PC-9 (cell line): ENCODE data around the gene KY. TPM values are rescaled to one million over a fixed set of nuclear protein-coding genes. Genes with fewer than 3 reads are reported as not detected.

Experiments used
- BruUV-seq: library from RNA; stranded (reverse); fragments of 400-500 nt; replicated peaks from 2 replicates; lab custom pipeline; 2021; lab: Mats Ljungman, UMichigan
- CTCF ChIA-PET: fragments of 300-600 bp; sonication (Branson Sonifier 250); formaldehyde crosslinking; loops from one replicate; lab custom pipeline; 2022; ENCODE audit warnings: antibody characterized with exemption; lab: Charles Lee
- POLR2A ChIA-PET: fragments of 300-600 bp; sonication (Branson Sonifier 250); formaldehyde crosslinking; loops from one replicate; lab custom pipeline; 2022; ENCODE audit warnings: antibody characterized with exemption; ENCODE audit not compliant: unreplicated experiment; lab: Charles Lee
- DNase-seq, 2 experiments: peaks; one replicate each; pipeline versions ENCODE4 v3.0.0 to v3.0.0-alpha.2; 2015 to 2022; ENCODE audit warnings: mixed read lengths in 1 of 2
- H2AFZ ChIP-seq: fragments of 200-600 bp; sonication (generic); 2 replicates; pipeline ENCODE4 v1.8.1; 2017; ENCODE audit warnings: antibody characterized with exemption
- H3F3A ChIP-seq: fragments of 200-600 bp; sonication (generic); 2 replicates; pipeline ENCODE4 v1.8.1; 2017; ENCODE audit warnings: antibody characterized with exemption, mild to moderate bottlenecking, low read depth; ENCODE audit not compliant: insufficient read depth
- H3K27ac ChIP-seq: fragments of 200-600 bp; sonication (generic); 2 replicates; pipeline ENCODE4 v1.6.1; 2016; ENCODE audit warnings: mixed run types
- H3K27me3 ChIP-seq: fragments of 200-600 bp; sonication (generic); 2 replicates; pipeline ENCODE4 v1.6.1; 2016; ENCODE audit warnings: low read depth, mixed run types; ENCODE audit not compliant: insufficient read depth
- H3K36me3 ChIP-seq: fragments of 200-600 bp; sonication (generic); 2 replicates; pipeline ENCODE4 v1.6.1; 2016; ENCODE audit warnings: low read depth, mixed run types
- H3K4me1 ChIP-seq: fragments of 200-600 bp; sonication (generic); replicated peaks from 2 replicates; pipeline ENCODE4 v1.6.1; 2016; ENCODE audit warnings: mixed run types; ENCODE audit not compliant: insufficient read depth
- H3K4me2 ChIP-seq: fragments of 200-600 bp; sonication (generic); 2 replicates; pipeline ENCODE4 v1.6.1; 2017; ENCODE audit warnings: mixed run types
- H3K4me3 ChIP-seq: fragments of 200-600 bp; sonication (generic); 2 replicates; pipeline ENCODE4 v1.6.1; 2016; ENCODE audit warnings: mixed run types
- H3K79me2 ChIP-seq: fragments of 200-600 bp; sonication (generic); 2 replicates; pipeline ENCODE4 v1.6.1; 2017; ENCODE audit warnings: low read depth, mixed run types
- H3K9me2 ChIP-seq: fragments of 200-600 bp; sonication (generic); 2 replicates; pipeline ENCODE4 v1.8.1; 2017; ENCODE audit warnings: mild to moderate bottlenecking; ENCODE audit not compliant: insufficient read depth
- H3K9me3 ChIP-seq: fragments of 200-600 bp; sonication (generic); 2 replicates; pipeline ENCODE4 v1.8.1; 2016; ENCODE audit warnings: low read depth; ENCODE audit not compliant: insufficient read depth
- H4K20me1 ChIP-seq: fragments of 200-600 bp; sonication (generic); 2 replicates; pipeline ENCODE4 v1.8.1; 2017; ENCODE audit not compliant: insufficient read depth
- CTCF ChIP-seq: fragments of 200-600 bp; sonication (generic); conservative IDR thresholded peaks from 2 replicates; pipeline ENCODE4 v1.6.1; 2017; ENCODE audit warnings: mixed run types, antibody characterized with exemption, mild to moderate bottlenecking, moderate library complexity
- EZH2 ChIP-seq: fragments of 200-600 bp; sonication (generic); IDR thresholded peaks from 2 replicates; pipeline ENCODE4 v1.8.0; 2017; ENCODE audit warnings: antibody characterized with exemption, low read depth
- intact Hi-C: fragments of 100-400 bp; cut with micrococcal nuclease; formaldehyde crosslinking; loops from one replicate; pipeline ENCODE4 v1.10.0; 2022; ENCODE audit not compliant: unreplicated experiment
- total RNA-seq: library from RNA; stranded (reverse); gene quantifications from 2 replicates; pipeline ENCODE4 v1.2.3, GENCODE V29; 2021

KY gene
- total RNA-seq, 1 experiment from 2014 or later, result not detected

DNA sequence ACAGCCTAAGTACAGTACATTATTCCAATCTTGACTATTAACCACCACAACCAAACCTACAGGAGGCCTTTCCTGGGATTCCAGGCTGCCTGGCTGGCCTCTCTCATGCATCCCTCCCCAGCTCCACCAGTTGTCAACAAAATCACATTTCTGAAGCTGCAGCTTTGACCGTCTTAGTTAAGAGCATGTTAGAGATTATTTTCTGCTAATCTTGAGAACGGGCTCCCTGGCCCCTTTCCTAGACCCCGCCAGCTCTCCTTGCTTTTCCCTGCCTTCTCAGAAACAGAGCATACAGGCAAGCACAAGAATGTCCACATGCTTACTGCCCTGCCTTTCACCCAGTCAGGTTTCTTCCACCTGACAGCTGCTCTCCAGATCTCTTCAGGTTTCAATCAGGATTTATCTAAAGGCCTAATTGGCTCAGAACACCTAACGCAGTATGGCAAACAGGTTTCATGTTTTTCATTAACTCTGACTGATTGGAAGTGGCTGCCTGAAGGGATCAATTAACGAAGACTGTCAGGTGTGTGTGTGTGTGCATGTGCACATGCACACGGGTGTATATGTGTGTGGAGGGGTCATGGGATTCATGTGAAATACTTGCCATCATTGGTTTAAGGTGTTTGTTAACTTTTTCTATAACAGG, 12.3 kb downstream of the KY start:
- Histone ChIP-seq H3K4me3 (no peak overlapping the region), H3K27ac (no peak overlapping the region), H4K20me1 (no peaks in the 10 kb centered on the region), H3K27me3 (peaks cover 42% of the 10 kb centered on the region), H3K9me3 (no peaks in the 10 kb centered on the region; the same call in 1 of the 2 replicates), H3K4me2 (no peak overlapping the region), H3K4me1 (no peaks in the 10 kb centered on the region), H3K9me2 (no peaks in the 10 kb centered on the region), H3F3A (no peaks in the 10 kb centered on the region), H3K79me2 (no peaks in the 10 kb centered on the region), H2AFZ (no peak overlapping the region), H3K36me3 (no peaks in the 10 kb centered on the region)
- no peak for DNase-seq
- no peak for TF ChIP-seq CTCF
- BruUV-seq, result no TSS peak
- POLR2A ChIA-PET, result no interaction called here
- intact Hi-C loops, result no loop called here
- CTCF ChIA-PET, result no interaction called here

GRCh38 chr3:134636406-134636805, 14.4 kb downstream of the KY start:
- no peaks in the 10 kb centered on the region for H3K79me2 ChIP-seq
- no peaks in the 10 kb centered on the region for H3F3A ChIP-seq
- no TSS peak for BruUV-seq
- no peak for DNase-seq
- H3K9me3 ChIP-seq, result no peaks in the 10 kb centered on the region; the same call in 1 of the 2 replicates
- H3K4me3 ChIP-seq, result no peak overlapping the region
- H3K4me1 ChIP-seq, result no peaks in the 10 kb centered on the region
- no peak overlapping the region for H3K4me2 ChIP-seq
- no peak overlapping the region for H2AFZ ChIP-seq
- H3K36me3 ChIP-seq, result no peaks in the 10 kb centered on the region
- POLR2A ChIA-PET, result no interaction called here
- no peak overlapping the region for H3K27ac ChIP-seq
- H3K27me3 ChIP-seq, result peaks cover 25% of the 10 kb centered on the region; the same call in 1 of the 2 replicates
- CTCF ChIA-PET, result no interaction called here
- intact Hi-C loops, result no loop called here
- TF ChIP-seq EZH2, result no peak
- TF ChIP-seq CTCF, result no peak
- no peaks in the 10 kb centered on the region for H4K20me1 ChIP-seq
- H3K9me2 ChIP-seq, result no peaks in the 10 kb centered on the region

- BruUV-seq, result no TSS peak
- H2AFZ ChIP-seq, result no peak overlapping the region
- no peak overlapping the region for H3K4me2 ChIP-seq
- H3F3A ChIP-seq, result no peaks in the 10 kb centered on the region
- intact Hi-C loops, result no loop called here
- peaks cover 5% of the 10 kb centered on the region; the same call in 1 of the 2 replicates for H3K9me3 ChIP-seq
- CTCF ChIA-PET, result no interaction called here
- H4K20me1 ChIP-seq, result no peaks in the 10 kb centered on the region
- H3K36me3 ChIP-seq, result no peaks in the 10 kb centered on the region
- H3K27ac ChIP-seq, result no peak overlapping the region
- no peak overlapping the region for H3K4me3 ChIP-seq
- POLR2A ChIA-PET, result no interaction called here
- no peaks in the 10 kb centered on the region for H3K79me2 ChIP-seq
- DNase-seq, result no peak
- no peaks in the 10 kb centered on the region; the same call in 1 of the 2 replicates for H3K27me3 ChIP-seq
- H3K9me2 ChIP-seq, result no peaks in the 10 kb centered on the region
- TF ChIP-seq CTCF (peak; percentile 46; the same call in 1 of the 2 replicates), EZH2 (no peak)
- H3K4me1 ChIP-seq, result no peaks in the 10 kb centered on the region
Measured at GRCh38 chr3:134630506-134630905, 20.3 kb downstream of the KY start.
